ENCODE results near the gene CARS1.

CARS1 gene

GRCh38 chr11:3011891-3012885 lies 45.0 kb downstream of the CARS1 start:
- no peak overlapping the region for H3K27ac ChIP-seq (replicated peaks)
- no peak for DNase-seq (ENCODE audit: low read depth in 1 of 2, low spot score in 1 of 2)
- no peaks in the 10 kb centered on the region for H3K27me3 ChIP-seq (ENCODE audit: insufficient read depth, poor library complexity, severe bottlenecking)
- no peak for TF ChIP-seq SPI1 (IDR thresholded peaks at IDR 0.05; ENCODE audit: borderline replicate concordance, low read depth)
- no peak for TF ChIP-seq GABPA (IDR thresholded peaks at IDR 0.05; ENCODE audit: low read depth)
- TF ChIP-seq POLR2AphosphoS5 (IDR thresholded peaks at IDR 0.05; ENCODE audit: low read depth) = no peak
- no peak for TF ChIP-seq REST (IDR thresholded peaks at IDR 0.05; ENCODE audit: insufficient replicate concordance, low read depth)
- no peak overlapping the region for H3K4me3 ChIP-seq (replicated peaks; ENCODE audit: insufficient read depth, low read length)

GRCh38 chr11:3010521-3011275 lies 46.5 kb downstream of the CARS1 start:
- no peak overlapping the region for H3K27ac ChIP-seq (replicated peaks)
- H3K4me3 ChIP-seq (replicated peaks; ENCODE audit: insufficient read depth, low read length) = no peak overlapping the region
- TF ChIP-seq, protein P1, sequence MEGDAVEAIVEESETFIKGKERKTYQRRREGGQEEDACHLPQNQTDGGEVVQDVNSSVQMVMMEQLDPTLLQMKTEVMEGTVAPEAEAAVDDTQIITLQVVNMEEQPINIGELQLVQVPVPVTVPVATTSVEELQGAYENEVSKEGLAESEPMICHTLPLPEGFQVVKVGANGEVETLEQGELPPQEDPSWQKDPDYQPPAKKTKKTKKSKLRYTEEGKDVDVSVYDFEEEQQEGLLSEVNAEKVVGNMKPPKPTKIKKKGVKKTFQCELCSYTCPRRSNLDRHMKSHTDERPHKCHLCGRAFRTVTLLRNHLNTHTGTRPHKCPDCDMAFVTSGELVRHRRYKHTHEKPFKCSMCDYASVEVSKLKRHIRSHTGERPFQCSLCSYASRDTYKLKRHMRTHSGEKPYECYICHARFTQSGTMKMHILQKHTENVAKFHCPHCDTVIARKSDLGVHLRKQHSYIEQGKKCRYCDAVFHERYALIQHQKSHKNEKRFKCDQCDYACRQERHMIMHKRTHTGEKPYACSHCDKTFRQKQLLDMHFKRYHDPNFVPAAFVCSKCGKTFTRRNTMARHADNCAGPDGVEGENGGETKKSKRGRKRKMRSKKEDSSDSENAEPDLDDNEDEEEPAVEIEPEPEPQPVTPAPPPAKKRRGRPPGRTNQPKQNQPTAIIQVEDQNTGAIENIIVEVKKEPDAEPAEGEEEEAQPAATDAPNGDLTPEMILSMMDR (IDR thresholded peaks at IDR 0.05; ENCODE audit: insufficient read depth, low read length) = no peak
- TF ChIP-seq REST (IDR thresholded peaks at IDR 0.05; ENCODE audit: insufficient replicate concordance, low read depth) (no peak), POLR2AphosphoS5 (IDR thresholded peaks at IDR 0.05; ENCODE audit: low read depth) (no peak), GABPA (IDR thresholded peaks at IDR 0.05; ENCODE audit: low read depth) (no peak), SPI1 (IDR thresholded peaks at IDR 0.05; ENCODE audit: borderline replicate concordance, low read depth) (no peak)
- no peak for DNase-seq (ENCODE audit: low read depth in 1 of 2, low spot score in 1 of 2)
- H3K27me3 ChIP-seq (ENCODE audit: insufficient read depth, poor library complexity, severe bottlenecking) = no peaks in the 10 kb centered on the region

DNA sequence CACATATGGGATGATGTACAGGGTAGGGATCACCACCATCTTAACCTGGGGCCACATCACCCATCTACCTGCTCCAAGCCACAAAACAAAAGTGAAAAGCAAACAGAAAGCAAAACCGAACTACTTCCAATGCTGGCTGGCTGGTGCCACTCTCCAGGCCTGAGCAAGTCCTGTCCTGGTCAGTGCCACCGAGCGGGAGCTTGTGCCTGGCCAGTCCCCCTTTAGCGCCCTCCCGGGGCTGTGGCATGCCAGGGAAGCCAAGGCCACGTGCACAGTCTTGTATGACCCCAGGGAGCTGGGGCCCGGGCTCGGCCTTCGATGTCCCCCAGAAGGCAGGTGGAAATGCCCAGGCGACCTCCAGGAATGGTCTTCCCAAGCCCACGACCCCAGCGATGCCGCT lies 47.2 kb downstream of the CARS1 start:
- Histone ChIP-seq H3K27me3 (ENCODE audit: insufficient read depth, poor library complexity, severe bottlenecking) (no peaks in the 10 kb centered on the region), H3K4me3 (replicated peaks; ENCODE audit: insufficient read depth, low read length) (no peak overlapping the region), H3K27ac (replicated peaks) (no peak overlapping the region)
- DNase-seq (ENCODE audit: low read depth in 1 of 2, low spot score in 1 of 2) = no peak
- TF ChIP-seq POLR2AphosphoS5 (IDR thresholded peaks at IDR 0.05; ENCODE audit: low read depth) (no peak), GABPA (IDR thresholded peaks at IDR 0.05; ENCODE audit: low read depth) (no peak)
- TF ChIP-seq, protein P1 (IDR thresholded peaks at IDR 0.05; ENCODE audit: insufficient read depth, low read length) = no peak

DNA sequence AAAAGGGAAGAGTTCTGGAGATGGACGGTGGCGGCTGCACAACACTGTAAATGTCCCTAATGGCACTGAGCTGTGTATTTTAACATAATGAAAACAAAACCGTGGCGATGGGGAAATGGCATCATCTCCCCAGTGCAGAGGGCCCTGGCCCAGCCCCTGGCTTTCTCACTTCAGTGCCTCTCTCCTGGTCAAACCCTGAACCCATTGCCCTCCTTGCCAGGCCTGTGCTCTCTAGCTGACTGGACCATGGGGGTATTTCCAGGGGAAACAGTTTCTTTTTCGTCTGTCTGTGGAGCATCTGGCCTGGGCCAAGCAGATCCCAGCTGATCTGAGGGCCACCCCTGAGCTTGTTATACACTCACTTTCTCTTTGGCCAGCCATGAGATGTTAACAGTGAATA lies 47.7 kb downstream of the CARS1 start:
- Histone ChIP-seq H3K4me3 (replicated peaks; ENCODE audit: insufficient read depth, low read length) (no peak overlapping the region), H3K27me3 (ENCODE audit: insufficient read depth, poor library complexity, severe bottlenecking) (no peaks in the 10 kb centered on the region), H3K27ac (replicated peaks) (no peak overlapping the region)
- TF ChIP-seq SPI1 (IDR thresholded peaks at IDR 0.05; ENCODE audit: borderline replicate concordance, low read depth) (no peak), POLR2AphosphoS5 (IDR thresholded peaks at IDR 0.05; ENCODE audit: low read depth) (no peak), REST (IDR thresholded peaks at IDR 0.05; ENCODE audit: insufficient replicate concordance, low read depth) (no peak), GABPA (IDR thresholded peaks at IDR 0.05; ENCODE audit: low read depth) (no peak)
- TF ChIP-seq, protein P1 (IDR thresholded peaks at IDR 0.05; ENCODE audit: insufficient read depth, low read length) = no peak
- DNase-seq (ENCODE audit: low read depth in 1 of 2, low spot score in 1 of 2) = no peak

Measured in HL-60 (cell line).